NCI-H460 (cell line): ENCODE results near the gene SETBP1. TPM values are rescaled to one million over a fixed set of nuclear protein-coding genes. Genes with fewer than 3 reads are reported as not detected.

ENCODE experiments used
- DNase-seq: peaks from one replicate; pipeline ENCODE4 v3.0.0-alpha.2; 2016; ENCODE audit warnings: low read depth; ENCODE audit errors: extremely low read depth
- total RNA-seq: library from RNA; depleted of rRNA; stranded (reverse); fragments of >200 nt; shearing (Covaris generic); gene quantifications from 2 replicates; pipeline ENCODE4 v1.2.3, GENCODE V29; 2014

SETBP1 gene
- total RNA-seq, 1 experiment from 2014 or later, result 2.0 TPM

DNA sequence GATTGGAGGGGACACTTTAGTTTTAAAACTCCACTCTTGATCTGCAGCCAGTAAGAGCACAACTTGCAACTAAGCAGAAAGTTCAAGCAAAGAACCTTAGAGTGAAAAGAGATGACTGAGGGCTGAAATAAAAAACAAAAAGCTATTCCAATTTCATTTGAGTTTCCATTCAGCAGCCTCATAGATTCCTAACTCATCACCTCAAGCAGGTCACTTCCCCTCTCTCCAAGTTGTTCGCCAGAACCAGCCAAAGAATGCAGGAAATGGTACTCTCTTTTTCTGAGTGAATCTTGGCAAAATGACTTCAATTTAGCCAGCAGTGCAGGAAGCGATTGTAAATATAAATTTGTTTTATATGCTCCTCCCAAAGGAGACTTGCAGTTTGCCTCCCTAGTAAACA, 213.3 kb downstream of the SETBP1 start:
- DNase-seq, result no peak

- DNase-seq, result peak; percentile 61
These were observed 214.6 kb downstream of the SETBP1 start for GRCh38 chr18:44895176-44895798.

- DNase-seq, result no peak
These were observed 216.2 kb downstream of the SETBP1 start for GRCh38 chr18:44896846-44897245.

GRCh38 chr18:44897411-44897810, 216.7 kb downstream of the SETBP1 start:
- no peak for DNase-seq

GRCh38 chr18:44897816-44898215, 217.1 kb downstream of the SETBP1 start:
- no peak for DNase-seq

DNA sequence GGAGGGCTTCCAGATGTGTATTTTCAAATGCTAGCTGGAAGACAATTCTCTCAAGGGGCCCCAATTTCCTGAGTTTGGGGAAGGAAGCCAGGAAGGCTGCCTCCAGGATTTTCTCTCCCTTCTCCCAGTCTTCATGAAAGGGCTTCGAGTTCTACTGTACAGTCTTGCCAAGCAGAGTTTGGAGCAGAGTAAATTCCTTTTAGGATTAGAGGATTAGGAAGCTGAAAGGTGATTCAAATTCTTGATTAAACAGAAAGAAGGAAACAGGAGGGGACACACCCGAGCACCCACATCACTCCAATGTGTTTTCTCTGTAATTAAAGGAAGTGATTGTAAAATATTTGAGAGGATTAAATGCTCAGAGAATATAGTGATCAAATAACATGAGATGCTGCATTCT, 217.8 kb downstream of the SETBP1 start:
- no peak for DNase-seq

DNA sequence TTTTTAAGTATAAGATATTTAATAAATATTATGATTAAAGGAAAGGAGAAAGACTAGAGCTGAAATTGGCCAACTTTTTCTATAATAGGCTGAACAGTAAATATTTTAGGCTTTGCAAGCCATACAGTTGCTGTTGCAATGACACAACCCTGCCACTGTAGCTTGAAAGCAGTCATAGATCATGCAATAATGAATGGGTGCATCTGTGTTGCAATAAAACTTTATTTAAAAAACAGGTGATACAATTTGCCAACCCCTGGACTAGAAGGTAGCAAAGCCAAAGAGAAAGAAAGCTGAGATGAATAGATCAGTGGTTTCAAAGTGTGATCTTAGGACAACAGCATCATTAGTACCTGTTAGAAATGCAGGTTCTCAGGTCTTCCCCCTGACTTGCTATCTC, 219.1 kb downstream of the SETBP1 start:
- DNase-seq, result no peak

- DNase-seq, result no peak
These were observed 219.9 kb downstream of the SETBP1 start for GRCh38 chr18:44900627-44901026.

DNA sequence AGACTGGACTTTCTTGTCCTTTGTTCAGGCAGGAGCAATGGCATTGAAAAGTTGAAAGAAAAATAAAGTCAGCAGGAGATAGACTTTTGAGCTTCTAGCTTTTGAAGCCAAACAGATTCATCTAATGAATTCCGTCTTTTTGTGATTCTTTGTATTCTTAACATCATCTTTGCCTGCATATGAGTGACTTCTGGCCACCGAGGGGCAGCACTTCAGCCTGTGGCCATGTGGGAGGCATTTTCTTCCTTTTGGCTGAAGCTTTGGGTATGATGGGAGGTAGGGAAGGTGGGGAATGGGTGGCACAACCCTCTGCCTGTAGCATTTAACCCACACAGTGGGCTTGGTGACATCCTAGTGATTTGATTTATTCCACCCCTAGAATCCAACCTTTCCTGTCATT, 220.6 kb downstream of the SETBP1 start:
- no peak for DNase-seq

DNA sequence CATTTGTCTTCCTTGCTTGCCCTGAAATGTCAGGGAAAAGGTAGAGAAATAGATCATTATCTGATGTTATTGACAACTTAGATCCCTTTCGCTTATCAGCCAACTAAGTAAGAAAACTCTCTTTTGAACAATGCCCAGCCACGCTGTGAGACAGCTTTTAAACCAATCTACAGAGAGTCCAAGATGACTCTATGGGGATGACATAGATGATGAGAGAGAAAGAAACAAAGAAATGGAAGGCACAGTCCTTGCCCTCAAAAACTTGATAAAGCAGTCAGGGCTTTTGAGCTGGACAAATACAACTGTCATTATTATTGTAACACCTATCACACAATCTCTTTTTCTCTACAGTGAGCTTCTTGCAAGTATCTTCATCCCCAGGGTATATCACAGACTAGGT, 222.6 kb downstream of the SETBP1 start:
- DNase-seq, result no peak

- no peak for DNase-seq
These were observed 224.1 kb downstream of the SETBP1 start for GRCh38 chr18:44904768-44905167.

- DNase-seq, result no peak
These were observed 228.6 kb downstream of the SETBP1 start for GRCh38 chr18:44909191-44909719.

GRCh38 chr18:44911260-44911659, 230.6 kb downstream of the SETBP1 start:
- no peak for DNase-seq

DNA sequence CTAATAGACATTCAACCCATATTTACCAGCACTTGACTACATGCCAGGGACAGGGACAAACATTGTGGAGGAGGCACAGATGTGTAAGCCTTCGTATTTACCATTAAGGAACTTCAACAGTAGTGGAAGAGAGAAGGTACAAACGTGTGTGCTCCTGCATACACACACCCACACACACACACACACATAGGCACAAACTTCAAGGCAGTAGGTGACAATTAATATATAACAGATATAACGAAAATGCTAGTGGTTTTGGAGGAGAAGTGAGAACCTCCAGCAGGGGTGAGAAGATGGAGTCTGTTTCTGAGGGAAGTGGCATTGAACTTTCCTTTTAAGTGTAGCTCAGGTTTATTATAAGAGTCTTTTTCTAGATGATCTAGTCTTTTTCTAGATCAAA, 231.1 kb downstream of the SETBP1 start:
- DNase-seq, result no peak

- no peak for DNase-seq
These were observed 232.2 kb downstream of the SETBP1 start for GRCh38 chr18:44912740-44913478.

DNA sequence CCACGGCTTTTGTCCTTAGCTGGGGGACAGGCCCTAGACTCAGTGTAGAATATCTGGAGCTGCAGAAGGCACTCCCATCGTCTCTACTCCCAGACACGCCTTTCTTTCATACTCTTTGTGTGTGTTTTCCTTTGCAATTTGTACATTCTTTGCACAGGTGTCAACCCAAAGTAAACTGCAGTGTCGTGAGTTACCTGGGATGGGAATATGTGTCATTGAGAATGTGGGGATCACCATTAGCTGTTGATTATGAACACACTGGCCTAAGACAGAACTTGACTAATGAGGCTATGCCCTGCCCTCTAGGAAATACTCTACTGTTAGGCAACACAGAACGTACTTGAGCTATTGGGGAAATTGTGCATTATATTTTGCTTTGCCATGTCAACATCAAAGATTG, 233.3 kb downstream of the SETBP1 start:
- no peak for DNase-seq

DNA sequence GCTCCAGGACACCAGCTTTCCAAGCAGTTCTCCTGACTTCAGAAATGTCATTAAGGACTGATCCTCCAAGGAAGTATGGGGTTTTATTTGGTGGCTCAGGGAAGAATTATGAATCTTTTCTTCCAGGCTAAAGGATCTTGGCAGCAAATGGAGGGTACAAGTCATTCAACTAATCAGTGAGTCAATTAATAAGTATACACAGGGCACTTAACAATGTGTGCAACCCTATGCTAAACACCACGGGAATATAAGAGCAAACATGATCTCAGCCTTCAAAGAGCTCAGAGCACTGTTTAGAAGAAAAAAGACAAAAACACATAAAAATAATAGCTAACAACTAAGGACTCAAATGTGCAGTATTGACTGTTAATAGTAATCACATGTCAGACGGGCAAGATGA, 234.5 kb downstream of the SETBP1 start:
- no peak for DNase-seq

DNA sequence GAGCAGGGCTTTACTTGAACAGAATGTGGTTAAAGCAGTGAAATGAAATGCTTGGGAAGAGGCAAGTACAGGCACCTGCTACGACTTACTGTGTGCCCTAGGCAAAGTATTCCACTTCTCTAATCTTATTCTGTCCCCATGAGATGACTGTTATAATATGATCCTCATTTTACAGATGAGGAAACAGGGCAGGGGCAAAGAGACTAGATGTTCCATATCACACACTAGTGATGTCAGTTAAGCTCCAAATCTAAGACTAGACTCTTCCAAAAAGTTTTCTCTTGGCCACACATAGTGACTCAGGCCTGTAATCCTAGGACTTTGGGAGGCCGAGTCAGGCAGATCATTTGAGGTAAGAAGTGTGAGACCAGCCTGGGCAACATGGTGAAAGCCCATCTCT, 235.0 kb downstream of the SETBP1 start:
- DNase-seq, result no peak

DNA sequence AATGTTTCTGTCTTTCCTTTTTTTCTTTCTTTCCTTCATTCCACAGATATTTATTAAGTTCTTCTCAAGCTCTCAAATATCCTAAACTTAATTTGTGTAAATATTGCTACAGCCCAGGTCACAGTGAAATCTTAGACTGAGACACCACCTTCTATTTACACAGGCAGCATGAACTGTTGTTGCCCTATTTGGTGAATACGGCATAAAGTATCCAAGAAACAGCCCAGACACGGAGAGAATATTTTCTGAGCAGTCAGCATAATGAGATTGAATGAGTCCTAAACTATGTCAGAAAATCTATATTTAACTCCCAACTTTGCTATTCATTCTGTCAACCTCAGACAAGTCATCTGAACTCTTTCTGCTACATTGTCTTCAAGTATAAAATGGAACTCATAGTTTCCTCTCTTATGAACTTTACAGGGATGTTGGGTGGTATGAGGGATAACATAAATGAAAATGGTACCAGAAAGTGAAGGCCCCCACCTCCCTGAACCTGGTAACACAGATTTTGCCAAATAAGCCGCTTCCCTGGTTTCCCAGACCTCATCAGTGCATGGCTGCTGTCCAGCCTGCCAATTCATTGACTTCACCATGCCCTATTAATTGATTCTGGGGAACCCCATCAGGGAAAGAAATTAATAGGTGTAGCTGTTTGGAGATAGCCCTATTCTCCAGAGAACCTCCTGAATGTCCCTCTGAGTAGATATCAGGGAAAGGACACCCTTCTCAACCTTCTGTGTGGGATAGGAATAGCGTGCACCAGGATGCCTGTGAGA, 235.9 kb downstream of the SETBP1 start:
- DNase-seq, result no peak

GRCh38 chr18:44917216-44918141, 236.8 kb downstream of the SETBP1 start:
- no peak for DNase-seq

DNA sequence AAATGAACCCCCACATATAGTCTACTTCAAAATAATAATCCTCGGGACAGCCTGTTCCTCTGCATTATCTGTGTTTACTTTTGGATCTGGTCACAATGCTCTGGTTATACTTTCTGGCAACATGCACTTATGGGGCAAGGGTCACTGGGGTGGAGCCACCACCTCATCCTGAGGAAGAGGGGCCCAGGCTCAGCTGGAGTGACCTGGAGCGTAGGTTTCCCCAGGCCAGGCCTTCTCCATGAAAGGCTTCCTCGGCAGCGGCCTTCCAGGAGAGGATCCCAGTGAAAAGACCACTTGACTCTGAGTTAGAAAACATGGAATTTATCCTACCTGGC, 237.4 kb downstream of the SETBP1 start:
- DNase-seq, result no peak
